DMS153 treated with DMSO at 0.1 percent for 48 hours (cell line): ENCODE measurements around the gene HIPK2.

ENCODE experiments used
- DNase-seq: peaks from one replicate; lab custom pipeline; 2025; ENCODE audit not compliant: unreplicated experiment; lab: John Stamatoyannopoulos, UW

HIPK2 gene

GRCh38 chr7:139753081-139753692 lies 24.6 kb downstream of the HIPK2 start:
- DNase-seq = no peak

GRCh38 chr7:139752604-139753003 lies 25.2 kb downstream of the HIPK2 start:
- DNase-seq = no peak

GRCh38 chr7:139752148-139752547 lies 25.6 kb downstream of the HIPK2 start:
- DNase-seq = no peak

GRCh38 chr7:139750459-139751095 lies 27.2 kb downstream of the HIPK2 start:
- DNase-seq = no peak

- no peak for DNase-seq
These were observed 28.3 kb downstream of the HIPK2 start for GRCh38 chr7:139749545-139749944.

- no peak for DNase-seq
These were observed 28.9 kb downstream of the HIPK2 start for GRCh38 chr7:139748941-139749340.

GRCh38 chr7:139748373-139748765 lies 29.4 kb downstream of the HIPK2 start:
- DNase-seq = no peak

- no peak for DNase-seq
These were observed 30.0 kb downstream of the HIPK2 start for GRCh38 chr7:139747662-139748372.

GRCh38 chr7:139746652-139747051 lies 31.1 kb downstream of the HIPK2 start:
- DNase-seq = no peak

GRCh38 chr7:139745678-139746143 lies 32.1 kb downstream of the HIPK2 start:
- DNase-seq = no peak

GRCh38 chr7:139744768-139745677 lies 32.8 kb downstream of the HIPK2 start:
- no peak for DNase-seq

- DNase-seq = no peak
These were observed 33.6 kb downstream of the HIPK2 start for GRCh38 chr7:139743967-139744767.

GRCh38 chr7:139743267-139743966 lies 34.4 kb downstream of the HIPK2 start:
- DNase-seq = no peak

- no peak for DNase-seq
These were observed 35.9 kb downstream of the HIPK2 start for GRCh38 chr7:139741789-139742344.

- no peak for DNase-seq
These were observed 36.6 kb downstream of the HIPK2 start for GRCh38 chr7:139741239-139741638.

- DNase-seq = no peak
These were observed 37.8 kb downstream of the HIPK2 start for GRCh38 chr7:139739863-139740597.

- DNase-seq = no peak
These were observed 39.0 kb downstream of the HIPK2 start for GRCh38 chr7:139738772-139739171.

- DNase-seq = no peak
These were observed 39.7 kb downstream of the HIPK2 start for GRCh38 chr7:139738101-139738489.
